Measurements from ENCODE around the gene SLC8A2. TPM values are rescaled to one million over a fixed set of nuclear protein-coding genes. Genes with fewer than 3 reads are reported as not detected.

The SLC8A2 gene
- total RNA-seq, 1 donor from 2014 or later, result 5.1 TPM

- DNase-seq (ENCODE audit: low spot score), result no peak
Measured at GRCh38 chr19:47459477-47459876, 12.2 kb downstream of the SLC8A2 start.

DNA sequence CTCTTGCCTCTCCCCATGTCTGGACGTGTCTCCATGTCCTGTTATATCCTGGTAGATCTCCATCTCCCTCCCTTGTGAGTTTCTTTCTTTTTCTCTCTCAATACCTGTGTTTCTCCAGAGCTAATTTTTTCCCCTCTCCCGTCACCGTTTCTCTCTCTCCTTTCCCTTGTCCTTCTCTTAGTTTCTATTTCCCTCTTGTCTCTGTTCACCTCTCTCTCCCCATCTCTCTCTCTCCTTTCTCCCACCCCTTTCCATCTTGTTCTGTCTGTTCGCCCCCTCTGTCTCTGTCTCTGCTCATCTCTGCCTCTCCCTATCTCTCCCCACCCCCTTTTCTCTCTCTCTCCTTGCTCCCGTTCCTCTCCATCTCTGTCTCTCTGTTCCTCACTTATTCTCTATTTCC, 13.0 kb downstream of the SLC8A2 start:
- DNase-seq (ENCODE audit: low spot score), result no peak

DNA sequence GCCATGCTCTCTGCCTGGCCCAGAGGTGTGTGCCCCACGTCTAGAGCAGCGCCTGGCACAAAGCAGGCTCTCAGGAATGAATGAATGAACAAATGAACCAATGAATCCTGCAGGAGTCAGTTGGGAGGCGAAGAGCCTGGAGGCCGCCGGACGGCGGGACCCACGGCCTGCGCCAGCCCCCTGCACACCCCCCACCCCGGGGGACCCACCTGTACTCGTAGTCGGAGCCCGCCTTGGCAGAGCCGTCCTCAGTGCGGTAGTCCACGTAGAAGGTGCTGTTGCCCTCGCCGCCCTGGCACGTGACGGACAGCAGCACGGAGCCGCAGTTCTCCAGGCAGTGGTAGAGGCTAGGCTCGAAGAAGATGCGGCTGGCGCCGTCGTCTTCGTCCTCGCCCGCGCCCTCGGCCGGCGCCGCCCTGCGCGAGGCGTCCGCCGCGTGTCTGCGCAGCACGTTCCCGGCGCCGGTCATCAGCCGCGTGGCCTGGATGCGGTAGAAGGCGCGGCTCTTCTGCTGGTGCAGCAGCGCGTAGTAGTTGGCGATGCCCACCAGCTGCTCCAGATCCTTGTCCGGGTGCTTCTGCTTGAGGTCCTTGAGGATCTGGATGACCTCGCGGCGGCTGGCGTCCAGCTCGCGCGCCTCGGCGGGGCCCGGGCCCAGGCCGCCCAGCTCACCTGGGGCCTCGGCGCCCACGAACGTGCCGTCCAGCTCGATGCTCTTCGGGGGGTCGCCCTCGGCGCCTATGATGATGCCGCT, 14.8 kb downstream of the SLC8A2 start:
- no peak for DNase-seq (ENCODE audit: low spot score)

GRCh38 chr19:47450478-47450877, 21.2 kb downstream of the SLC8A2 start:
- DNase-seq (ENCODE audit: low spot score), result no peak

- DNase-seq (ENCODE audit: low spot score), result no peak
Measured at GRCh38 chr19:47448360-47448727, 23.3 kb downstream of the SLC8A2 start.

DNA sequence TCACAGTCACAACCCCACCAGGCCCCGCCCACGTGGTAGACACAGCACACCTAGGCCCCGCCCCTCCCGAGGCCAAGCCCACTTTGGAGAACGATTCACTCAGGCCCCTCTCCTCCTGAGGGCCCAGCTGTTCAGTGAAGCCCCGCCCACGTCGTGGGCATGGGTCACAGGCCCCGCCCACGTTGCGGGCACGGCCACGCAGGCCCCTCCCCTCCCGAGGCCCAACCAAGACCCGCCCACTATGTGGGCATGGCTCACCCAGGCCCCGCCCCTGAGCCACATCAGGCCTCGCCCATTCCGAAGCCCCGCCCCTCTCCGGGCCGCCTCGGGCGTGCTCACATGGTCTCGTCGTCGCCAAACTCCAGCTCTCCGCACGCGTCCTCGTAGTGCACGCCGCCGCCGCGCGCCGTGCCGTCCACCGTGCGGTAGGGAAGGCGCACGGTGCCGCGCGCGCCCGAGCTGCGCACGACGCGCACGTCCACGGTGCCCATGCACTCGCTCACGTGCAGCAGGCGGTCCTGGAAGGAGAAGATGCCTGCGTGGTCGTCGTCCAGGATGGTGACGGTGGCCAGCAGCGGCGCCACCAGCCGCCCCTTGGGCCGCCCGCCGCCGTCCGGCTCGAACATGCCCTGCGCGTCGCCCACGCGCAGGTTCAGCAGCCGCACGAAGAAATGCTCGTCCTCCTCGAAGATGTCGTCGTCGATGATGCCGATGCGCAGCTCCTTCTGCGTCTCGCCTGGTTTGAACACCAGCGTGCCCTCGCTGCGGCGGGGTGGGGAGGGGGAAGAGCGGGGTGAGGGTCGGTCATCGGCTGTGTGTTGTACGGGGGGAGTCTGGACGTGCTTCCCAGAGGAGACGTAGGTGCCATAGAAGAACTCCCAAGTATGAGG, 24.0 kb downstream of the SLC8A2 start:
- DNase-seq (ENCODE audit: low spot score), result peak; percentile 77

GRCh38 chr19:47446534-47447469, 24.9 kb downstream of the SLC8A2 start:
- peak; percentile 55 for DNase-seq (ENCODE audit: low spot score)

GRCh38 chr19:47445937-47446402, 25.7 kb downstream of the SLC8A2 start:
- no peak for DNase-seq (ENCODE audit: low spot score)

GRCh38 chr19:47445527-47445926, 26.2 kb downstream of the SLC8A2 start:
- no peak for DNase-seq (ENCODE audit: low spot score)

- no peak for DNase-seq (ENCODE audit: low spot score)
Measured at GRCh38 chr19:47444388-47444821, 27.3 kb downstream of the SLC8A2 start.

- no peak for DNase-seq (ENCODE audit: low spot score)
Measured at GRCh38 chr19:47443331-47443730, 28.4 kb downstream of the SLC8A2 start.

- DNase-seq (ENCODE audit: low spot score), result no peak
Measured at GRCh38 chr19:47438793-47439220, 32.9 kb downstream of the SLC8A2 start.

DNA sequence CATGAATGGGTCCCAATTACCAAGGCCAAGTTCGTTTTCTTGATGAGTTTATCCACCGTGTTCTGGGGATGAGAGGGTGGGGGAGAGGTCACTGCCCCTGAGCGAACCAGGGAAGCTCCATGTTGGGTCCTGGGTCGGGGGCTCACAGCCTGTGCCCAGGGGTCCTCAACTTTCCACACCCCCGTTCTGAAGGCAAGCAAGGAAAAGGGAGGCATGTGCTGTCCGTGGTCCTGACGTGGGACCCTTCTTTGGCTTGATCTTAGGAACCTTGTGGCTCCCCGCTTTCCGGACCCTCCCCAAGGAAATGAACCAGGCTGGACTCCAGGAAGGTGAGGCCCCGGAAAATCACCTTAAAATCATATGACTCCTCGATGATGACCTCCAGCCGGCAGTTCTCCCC, 34.2 kb downstream of the SLC8A2 start:
- DNase-seq (ENCODE audit: low spot score), result no peak

GRCh38 chr19:47436712-47437401, 34.8 kb downstream of the SLC8A2 start:
- DNase-seq (ENCODE audit: low spot score), result peak; percentile 81

DNA sequence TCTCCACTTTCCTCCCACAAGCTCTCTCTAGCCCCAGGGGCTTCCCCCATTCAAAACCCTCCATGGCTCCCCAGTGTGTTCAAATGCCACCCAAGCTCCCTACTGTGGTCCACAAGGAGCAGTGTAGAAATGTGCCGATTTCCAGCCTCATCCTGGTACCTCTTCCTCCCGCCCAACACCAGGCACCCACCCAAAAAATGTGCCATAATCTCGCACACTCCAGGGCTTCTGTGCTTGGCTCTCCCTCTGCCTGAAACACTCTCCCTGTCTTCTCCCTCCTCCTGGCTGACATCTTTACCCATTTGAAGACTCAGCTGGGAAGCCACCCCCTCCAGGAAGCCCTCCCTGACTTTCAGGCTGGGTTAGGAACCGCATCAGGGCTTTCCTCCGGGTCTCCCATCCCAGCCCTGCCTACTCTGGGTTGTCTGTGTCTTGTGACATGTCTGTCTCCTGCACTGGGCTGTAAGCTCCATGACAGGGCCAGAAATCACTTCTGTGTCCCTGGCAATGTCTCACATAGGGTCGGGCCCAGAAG, 35.7 kb downstream of the SLC8A2 start:
- no peak for DNase-seq (ENCODE audit: low spot score)

DNA sequence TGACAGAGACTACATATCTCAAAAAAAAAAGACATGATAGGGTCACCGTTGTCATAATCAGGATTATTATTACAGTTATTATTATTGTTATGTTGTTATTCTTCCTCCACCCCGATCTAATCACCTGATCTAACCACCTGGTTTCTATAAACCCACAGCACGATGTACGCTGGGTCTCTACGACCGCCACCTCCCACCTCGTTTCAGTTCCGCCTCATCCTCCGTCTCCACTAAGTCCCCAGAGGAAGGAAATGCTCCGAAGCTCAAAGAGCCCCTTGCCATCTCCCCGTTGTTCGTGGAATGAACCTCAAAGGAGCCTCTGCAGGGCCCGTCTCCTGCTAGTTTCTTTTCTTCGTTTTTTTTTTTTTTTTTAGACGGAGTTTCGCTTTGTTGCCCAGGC, 36.5 kb downstream of the SLC8A2 start:
- no peak for DNase-seq (ENCODE audit: low spot score)

DNA sequence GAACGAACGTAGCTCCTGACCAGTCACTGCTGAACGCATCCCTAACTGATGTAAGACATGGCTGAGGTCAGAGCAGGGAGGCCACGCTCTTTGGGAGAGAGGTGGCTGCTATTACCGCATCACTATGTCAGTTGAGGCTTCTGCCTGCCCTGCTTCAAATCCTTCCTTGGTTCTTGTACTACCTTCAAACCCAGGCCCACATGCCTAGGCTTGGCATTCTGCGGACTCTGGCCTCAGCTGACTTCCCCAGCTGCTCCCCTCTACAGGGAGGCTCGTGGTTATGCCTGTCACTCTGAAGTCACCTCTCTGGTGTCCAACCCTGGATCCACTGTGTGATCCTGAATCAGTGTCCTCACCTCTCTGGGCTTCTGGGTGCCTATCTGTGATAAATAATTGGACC, 37.6 kb downstream of the SLC8A2 start:
- DNase-seq (ENCODE audit: low spot score), result no peak

DNA sequence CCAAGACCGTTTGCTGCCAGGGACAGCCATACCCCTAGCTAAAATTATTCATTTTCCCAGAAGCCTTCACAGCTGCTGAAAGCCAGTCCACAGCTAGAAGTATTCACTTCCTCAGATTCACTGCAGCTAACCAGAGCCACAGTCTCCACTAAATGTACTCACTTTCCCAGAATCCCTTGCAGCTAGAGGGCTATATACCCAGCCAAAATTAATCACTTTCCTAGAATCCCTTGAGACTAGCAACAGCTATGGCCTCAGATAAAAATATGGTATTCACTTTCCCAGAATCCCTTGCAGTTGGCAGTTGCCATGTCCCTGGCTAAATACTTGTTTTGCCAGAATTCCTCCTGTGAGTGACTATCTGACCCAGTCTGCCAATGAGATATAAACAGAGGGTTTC, 38.6 kb downstream of the SLC8A2 start:
- no peak for DNase-seq (ENCODE audit: low spot score)

DNA sequence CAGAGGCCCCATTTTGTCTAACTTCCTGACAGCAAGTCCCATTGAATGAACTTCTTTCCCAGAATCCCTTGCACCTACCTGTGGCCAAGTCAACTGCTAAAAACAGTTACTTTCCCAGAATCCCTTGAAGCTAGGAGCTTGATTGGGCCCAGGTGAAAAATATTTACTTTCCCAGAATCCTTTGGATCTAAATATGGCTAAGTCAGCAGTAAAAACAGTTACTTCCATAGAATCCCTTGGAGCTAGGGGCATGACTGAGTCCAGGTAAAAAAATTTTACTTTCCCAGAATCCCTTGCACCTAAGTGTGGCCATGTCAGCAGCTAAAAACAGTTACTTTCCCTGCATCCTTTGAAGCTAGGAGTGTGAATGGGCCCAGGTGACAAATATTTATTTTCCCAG, 39.2 kb downstream of the SLC8A2 start:
- no peak for DNase-seq (ENCODE audit: low spot score)

DNA sequence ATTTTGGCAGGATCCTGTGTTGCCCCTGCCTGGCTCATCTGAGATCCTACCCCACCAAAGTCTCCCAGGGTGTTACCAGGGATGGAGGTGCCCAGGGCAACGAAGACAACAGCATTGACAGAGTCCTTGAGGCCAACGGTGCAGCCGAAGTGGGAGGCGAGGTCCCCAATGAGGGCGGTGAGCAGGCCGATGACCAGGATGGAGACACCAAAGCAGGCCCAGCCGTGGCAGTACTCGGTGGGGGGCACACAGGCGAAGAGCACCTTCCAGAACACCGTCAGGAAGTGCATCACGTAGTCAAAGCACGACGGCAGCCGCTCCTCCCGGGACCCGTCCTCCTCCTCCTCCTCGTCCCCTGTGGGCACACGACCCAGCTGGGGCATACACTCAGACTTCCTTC, 39.6 kb downstream of the SLC8A2 start:
- DNase-seq (ENCODE audit: low spot score), result no peak
